Fibroblast of skin of scalp (primary cell): ENCODE measurements around the gene H2BK1. TPM values are rescaled to one million over a fixed set of nuclear protein-coding genes. Genes with fewer than 3 reads are reported as not detected.

ENCODE experiments used
- DNase-seq: peaks from one replicate; pipeline ENCODE4 v3.0.0-alpha.2; 2013
- polyA plus RNA-seq, 2 experiments: library from polyadenylated mRNA; unstranded; fragments of 120-200 nt; gene quantifications; one replicate each; pipeline ENCODE4 v1.2.1, GENCODE V29; 2013; ENCODE audit not compliant: insufficient read length in 2 of 2

H2BK1 gene
- polyA plus RNA-seq (2013, experiment 1 of 2; ENCODE audit: insufficient read length) = not detected
- not detected for polyA plus RNA-seq (2013, experiment 2 of 2; ENCODE audit: insufficient read length)

DNA sequence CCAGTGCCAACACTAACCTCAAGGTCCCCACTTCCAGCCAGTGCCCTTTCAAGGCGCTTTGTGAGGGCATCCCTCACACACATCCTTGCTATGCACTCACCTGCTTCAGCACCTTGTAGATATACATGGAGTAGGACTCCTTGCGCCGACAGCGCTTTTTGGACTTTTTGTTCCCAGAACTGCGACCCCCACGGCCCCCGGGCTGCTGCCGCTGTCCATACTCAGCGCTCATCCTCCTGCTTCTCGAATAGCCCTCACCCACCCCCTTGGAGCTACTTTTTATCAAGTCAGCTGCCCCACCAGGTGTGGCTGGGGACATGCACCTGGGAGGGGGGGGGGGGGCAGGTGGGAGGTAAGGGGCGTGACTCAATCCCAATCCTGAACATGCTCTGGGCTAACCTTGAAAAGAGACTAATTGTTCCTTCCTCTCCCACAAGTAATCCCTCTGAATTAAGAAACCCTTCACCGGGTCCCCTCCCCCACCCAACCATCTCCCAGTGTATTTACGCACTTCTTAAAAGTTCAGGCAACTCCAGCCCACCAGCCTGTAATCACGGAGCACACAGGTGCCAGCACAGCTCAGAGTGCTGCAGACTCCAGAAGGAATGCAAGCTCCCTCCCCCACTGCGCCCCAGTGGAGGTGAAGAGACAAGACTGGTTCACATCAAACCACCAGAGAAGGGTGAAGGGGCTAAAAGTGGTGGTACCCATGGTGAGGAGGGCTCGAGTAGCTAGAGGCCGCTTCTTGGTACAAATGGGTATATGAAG is at the start of gene H2BK1:
Gene H2BK1 (minus strand): TSS at position 402 of the 768 bp plus-strand sequence. CDS start 170 bp downstream, at position 232.
- no peak for DNase-seq

DNA sequence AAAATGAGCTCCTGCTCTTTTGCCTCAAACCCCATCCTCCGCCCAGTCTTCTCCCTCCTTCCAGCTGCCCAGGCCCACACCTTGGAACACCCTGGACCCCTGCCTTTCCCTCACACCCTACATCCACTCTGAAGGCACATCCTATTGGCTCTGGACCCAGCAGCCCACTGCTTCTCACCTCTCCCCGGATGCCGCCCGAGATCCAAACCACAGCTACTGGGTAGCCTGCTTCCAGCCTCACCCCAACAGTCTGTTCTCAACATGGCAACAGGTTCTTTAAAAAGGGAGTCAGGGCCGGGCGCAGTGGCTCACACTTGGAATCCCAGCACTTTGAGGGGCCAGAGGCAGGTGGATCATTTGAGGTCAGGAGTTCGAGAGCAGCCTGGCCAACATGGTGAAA is 47.7 kb upstream of the H2BK1 start:
- DNase-seq = no peak

GRCh38 chr7:151256410-151257045 is 46.2 kb upstream of the H2BK1 start:
- no peak for DNase-seq

DNA sequence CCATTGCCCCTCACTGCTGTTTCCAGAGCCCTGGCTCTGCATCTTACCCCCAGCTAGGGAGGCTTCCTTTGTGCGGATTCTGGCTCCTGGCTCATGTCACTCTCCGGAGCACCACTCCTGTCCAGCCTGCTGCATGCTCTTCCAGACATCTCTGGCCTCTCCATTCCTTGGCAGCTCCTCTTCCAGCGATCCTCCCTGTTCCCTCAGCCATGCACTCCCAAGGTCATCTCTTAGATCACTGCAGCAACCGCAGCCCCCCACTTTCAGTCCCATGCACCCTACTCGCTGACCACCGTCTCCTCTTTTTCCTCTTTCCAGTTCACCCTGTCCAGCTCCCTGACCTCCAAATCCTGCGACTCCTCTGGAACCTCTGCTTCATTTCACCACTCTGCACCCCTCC is 45.1 kb upstream of the H2BK1 start:
- DNase-seq = no peak

GRCh38 chr7:151254851-151255250 is 44.6 kb upstream of the H2BK1 start:
- no peak for DNase-seq

DNA sequence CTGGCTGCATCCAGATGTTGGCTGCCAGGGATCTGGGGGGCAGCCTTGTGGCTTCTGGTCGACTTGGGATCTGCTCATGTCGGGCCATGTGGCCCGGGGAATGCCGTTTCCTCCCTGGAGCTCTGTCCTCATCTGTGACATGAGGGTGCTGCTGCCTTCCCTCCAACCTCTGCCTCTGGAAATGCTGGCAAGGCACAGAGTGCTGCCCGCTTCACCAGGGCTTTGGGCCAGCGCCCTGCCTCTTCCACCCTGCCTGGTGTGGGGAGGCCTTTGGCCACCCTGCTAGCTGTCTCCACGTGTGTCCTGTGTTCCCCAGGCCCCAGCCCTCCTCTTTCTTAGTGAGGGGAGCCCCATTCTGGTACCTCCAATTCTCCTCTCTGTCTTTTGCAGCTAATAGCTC is 44.0 kb upstream of the H2BK1 start:
- no peak for DNase-seq

GRCh38 chr7:151252961-151253711 is 42.8 kb upstream of the H2BK1 start:
- DNase-seq = peak; percentile 20

- no peak for DNase-seq
Measured at GRCh38 chr7:151252561-151252835, 42.2 kb upstream of the H2BK1 start.

DNA sequence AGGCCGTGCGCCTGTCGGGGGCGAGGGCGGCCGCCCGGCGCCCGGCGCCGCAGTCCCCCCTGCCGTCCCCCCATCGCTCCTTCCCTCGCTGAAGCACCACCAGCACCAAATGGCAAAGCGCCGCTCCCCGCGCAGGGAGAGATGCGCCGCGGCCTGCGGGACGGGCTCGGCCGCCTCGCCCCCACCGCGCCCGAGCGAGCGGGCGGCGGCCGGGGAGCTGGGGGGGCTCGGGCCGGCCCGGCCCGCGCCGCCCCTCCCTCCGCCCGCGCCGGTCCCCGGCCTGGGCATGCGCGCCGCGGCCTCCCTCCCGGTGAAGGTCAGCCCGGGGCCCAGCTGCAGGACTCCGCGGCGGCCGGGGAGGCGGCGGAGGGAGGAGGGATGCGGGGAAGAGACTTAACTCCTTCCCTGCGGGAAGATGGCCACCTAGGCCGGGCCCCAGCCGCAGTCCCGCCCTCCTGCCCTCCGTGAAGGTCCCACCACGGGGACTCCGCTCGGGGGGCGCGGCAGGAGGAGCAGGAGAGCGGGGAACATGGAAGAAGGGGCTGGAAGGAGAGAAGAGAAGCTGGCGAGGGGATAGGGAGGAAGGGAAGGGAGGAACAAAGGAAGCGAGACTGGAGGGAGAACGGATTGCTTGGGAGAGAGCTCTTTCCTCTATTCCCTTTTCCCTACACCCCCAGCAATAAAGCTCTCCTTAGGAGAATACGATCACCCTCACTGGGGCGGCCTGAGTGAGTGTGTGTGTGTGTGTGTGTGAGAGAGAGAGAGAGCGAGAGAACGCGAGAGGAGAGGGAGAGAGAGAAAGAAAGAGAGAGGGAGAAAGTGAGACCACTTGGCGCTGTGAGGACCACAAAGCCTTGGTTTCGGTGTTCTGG is 41.6 kb upstream of the H2BK1 start:
- peak; percentile 76 for DNase-seq

- no peak for DNase-seq
Measured at GRCh38 chr7:151251328-151251688, 41.0 kb upstream of the H2BK1 start.

DNA sequence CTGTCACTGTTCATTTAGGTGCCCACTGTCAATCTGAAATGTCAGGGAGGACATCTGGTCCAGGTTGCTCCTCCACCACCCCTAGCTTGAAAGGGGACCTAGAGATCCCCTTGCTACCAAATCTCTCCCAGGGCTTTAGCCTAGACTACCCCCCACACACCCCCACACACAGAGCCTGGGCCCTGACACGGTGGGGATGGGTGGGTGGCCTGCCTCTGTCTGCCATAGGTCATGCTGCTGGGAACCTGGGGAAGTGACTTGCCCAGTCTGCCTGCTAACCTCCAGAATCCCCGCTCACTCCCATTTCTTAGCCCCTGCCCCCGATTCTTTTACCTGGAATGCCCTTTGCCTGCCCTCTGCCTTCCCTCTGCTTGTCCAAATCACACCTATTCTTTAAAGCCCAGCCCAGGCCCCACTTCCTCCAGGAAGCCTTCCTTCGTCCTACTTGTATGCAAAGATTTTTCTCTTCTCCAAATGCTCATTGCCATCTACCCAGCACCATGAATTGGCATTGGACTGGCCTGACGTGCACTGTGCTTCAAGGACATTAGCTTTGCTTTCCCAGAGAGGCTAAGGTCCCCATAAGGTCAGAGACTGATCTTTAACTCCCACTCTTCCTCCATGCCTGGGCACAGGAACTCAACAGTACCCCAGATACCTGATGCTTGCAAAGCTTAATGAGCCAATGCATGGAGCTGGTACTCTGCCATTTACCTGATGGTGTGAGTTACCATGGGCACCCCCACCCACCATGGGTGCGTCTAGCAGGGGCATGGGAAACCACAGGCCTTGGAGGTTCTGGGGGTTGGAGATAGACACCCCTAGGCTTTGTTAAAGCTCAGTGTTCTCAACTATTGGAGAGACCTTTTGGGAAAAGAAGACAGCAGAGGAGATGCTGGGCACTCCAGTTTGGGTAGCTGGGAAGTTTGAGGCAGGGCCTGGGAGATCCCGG is 40.2 kb upstream of the H2BK1 start:
- no peak for DNase-seq

GRCh38 chr7:151249732-151250072 is 39.4 kb upstream of the H2BK1 start:
- peak; percentile 80 for DNase-seq

GRCh38 chr7:151249034-151249731 is 38.9 kb upstream of the H2BK1 start:
- peak; percentile 80 for DNase-seq

DNA sequence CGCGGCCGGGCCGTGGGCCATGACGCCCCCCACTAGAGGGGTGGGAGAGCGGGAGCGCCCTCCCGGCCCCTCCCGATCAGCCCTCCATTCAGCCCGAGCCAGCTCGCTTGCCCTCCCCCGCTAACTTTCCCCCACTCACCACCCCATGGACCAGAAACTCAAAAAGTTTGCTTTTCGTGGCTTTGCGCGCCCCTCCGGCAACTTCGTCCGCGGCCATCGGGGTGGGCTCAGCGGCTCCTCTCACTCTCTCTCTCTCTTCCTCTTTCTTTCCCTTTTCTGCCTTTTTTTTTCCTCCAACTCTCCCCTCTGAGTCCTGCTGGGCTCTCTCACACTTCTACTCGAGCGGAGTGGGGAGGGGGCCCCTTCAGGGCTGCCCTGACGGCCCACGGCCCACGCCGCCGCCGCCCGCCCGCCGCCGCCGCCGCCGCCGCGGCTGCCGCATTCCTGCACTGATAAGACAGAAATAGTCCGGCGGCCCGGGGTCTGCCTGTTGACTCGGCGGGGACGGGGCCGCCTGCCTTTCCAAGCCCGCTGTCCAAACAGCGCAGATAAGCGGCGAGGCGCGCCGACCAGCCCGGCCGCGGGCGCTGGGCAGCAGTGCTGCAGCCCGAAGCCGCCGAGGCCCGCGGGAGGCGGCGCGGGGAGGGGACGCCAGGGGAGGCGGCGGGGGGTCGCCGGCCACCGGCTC is 38.2 kb upstream of the H2BK1 start, which contains the start of gene SMARCD3:
Gene SMARCD3 (minus strand): TSS at position 349 of the 688 bp plus-strand sequence. CDS start 132 bp downstream, at position 217.
- peak; percentile 73 for DNase-seq

- peak; percentile 52 for DNase-seq
Measured at GRCh38 chr7:151247611-151248345, 37.5 kb upstream of the H2BK1 start.

DNA sequence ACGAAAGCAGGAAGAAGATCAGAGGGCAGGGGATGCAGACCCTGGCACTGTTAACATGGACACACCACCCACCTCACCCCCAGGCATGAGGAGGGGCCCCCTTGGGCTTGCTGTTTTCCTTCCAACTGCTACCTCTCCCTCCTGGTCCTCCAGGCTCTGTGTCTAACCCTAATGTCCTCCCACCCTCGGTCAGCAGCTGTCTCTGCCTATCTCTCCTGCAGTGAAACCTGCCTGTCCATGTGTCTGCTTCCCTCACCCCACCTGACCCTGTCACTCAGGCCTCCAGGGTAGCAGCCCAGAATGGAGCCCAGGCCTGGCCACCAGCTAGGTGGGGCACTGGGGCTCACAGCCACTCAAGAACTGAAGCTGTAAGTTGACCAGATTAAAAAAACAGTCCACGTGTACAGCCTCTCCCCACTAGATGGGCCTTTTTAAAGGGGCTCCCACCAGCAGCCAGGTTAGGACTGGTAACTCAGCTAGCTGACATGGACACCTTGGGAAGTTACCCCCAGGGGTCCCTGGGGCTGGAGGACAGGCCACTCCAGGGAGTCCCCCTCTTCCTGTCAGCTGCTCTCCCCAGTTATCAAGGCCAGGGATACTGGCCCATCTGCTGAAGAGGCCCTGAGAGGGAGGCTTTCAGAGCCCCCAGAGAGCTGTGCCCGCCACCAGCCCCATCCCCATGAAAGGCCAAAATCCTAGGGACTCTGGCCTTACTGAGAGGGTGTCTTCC is 36.7 kb upstream of the H2BK1 start:
- no peak for DNase-seq

DNA sequence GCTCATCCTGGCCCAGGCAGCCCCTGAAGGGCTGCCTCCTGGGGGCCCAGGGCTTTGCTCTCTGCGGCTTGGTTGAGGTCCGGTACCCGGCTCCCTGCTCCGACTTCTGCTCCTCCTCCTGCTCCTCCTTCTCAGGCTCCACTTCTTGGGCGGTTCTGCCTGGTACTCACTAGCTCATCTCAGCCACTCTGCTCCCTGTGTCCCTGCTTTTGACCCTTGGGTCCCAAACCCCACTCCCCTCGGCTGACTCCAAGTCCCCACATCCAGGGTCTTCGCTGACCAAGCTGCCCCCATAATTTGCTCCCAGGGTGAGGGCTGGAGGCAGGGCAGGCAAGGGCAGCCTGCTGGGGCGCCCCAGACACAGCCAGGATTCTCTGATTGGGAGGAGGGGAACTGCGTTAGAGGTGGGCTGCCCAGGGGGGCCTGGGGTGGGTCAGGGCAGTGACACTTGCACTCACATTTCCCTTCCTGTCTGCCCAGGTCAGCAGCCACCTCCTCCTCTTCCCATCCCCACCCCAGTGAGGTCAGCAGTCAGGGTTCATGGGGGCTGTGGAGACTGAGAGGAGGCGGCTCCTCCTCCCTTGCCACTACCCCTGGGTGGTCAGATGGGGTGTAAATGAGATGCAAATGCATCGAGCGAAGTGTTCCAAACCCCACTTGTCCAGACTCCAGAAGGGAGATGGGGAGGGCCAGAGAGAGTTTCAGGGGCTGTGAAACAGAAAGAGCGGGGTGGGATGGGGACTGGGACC is 36.0 kb upstream of the H2BK1 start:
- peak; percentile 18 for DNase-seq
